Adrenal gland (tissue), 12 donors: ENCODE measurements around the gene VPS26B. TPM values are rescaled to one million over a fixed set of nuclear protein-coding genes. Genes with fewer than 3 reads are reported as not detected.

ENCODE experiments used
- DNase-seq, 7 donors: peaks; one replicate each; pipeline ENCODE4 v3.0.0-alpha.2; 2019 to 2020
- H3K27ac ChIP-seq, 5 donors: fragments of 200-600 bp; sonication (generic) in 4 of 5; 1 replicate in 3 of 5; 2 replicates in 2 of 5; pipeline versions ENCODE4 v1.5.1 to v1.8.0; 2016 to 2020; ENCODE audit warnings: mild to moderate bottlenecking in 1 of 5
- H3K27me3 ChIP-seq: fragments of 200-600 bp; 2 replicates; pipeline ENCODE4 v1.8.0; 2021
- H3K36me3 ChIP-seq, 2 donors: fragments of 200-600 bp; replicated peaks in 1 of 2; 1 replicate in 1 of 2; 2 replicates in 1 of 2; pipeline versions ENCODE4 v1.5.1 to v1.8.0; 2018 to 2022
- H3K4me1 ChIP-seq, 2 donors: fragments of 200-600 bp; replicated peaks in 1 of 2; 1 replicate in 1 of 2; 2 replicates in 1 of 2; pipeline versions ENCODE4 v1.5.1 to v1.8.0; 2018 to 2021
- H3K4me3 ChIP-seq, 4 donors: fragments of 200-600 bp; sonication (generic) in 3 of 4; one replicate each; pipeline ENCODE4 v1.5.1; 2016 to 2018
- H3K9me3 ChIP-seq, 3 donors: fragments of 200-600 bp; sonication (generic) in 1 of 3; replicated peaks in 1 of 3; 1 replicate in 2 of 3; 2 replicates in 1 of 3; pipeline versions ENCODE4 v1.5.1 to v1.8.0; 2016 to 2021
- POLR2A ChIP-seq, 2 donors: fragments of 450-650 bp; IDR thresholded peaks; one replicate each; pipeline ENCODE4 v1.6.1; 2017; ENCODE audit warnings: antibody characterized with exemption in 2 of 2, mild to moderate bottlenecking in 2 of 2, moderate library complexity in 1 of 2
- WGBS, 4 donors: extraction: QIAGEN DNeasy Blood & Tissue Kit in 2 of 4; methylation state at CpG; one replicate each; pipeline versions ENCODE4 v1.1.5 to v1.1.7; 2013 to 2017; 5-methylcytosine and 5-hydroxymethylcytosine counted together
- intact Hi-C, 2 donors: fragments of 100-400 bp; cut with DNase I; formaldehyde crosslinking; loops; one replicate each; pipeline versions ENCODE4 v1.14.1 to v1.15.0; 2022 to 2023
- polyA plus RNA-seq, 3 donors: library from polyadenylated mRNA; stranded (reverse); fragments of 200-250 nt in 2 of 3; fragments of 350-450 nt in 1 of 3; fragmentation: Illumina TruSeq in 1 of 3; extraction: RNeasy Lipid Tissue Mini Kit (QIAGEN cat#74804) in 1 of 3; gene quantifications; one replicate each; pipeline ENCODE4 v1.2.3, GENCODE V29; 2013 to 2014
- total RNA-seq, 9 donors: library from RNA; depleted of rRNA in 4 of 9; stranded (reverse); fragments of >200 nt in 4 of 9; fragments of 120-200 nt in 1 of 9; fragmentation: NEBNext Ultra II Directional in 1 of 9; extraction: Animal tissue kit (Norgen Biotek cat#: 25700) in 1 of 9; gene quantifications; one replicate each; pipeline versions ENCODE4 v1.1.0 to v1.2.4, GENCODE V29; 2013 to 2023
- TF ChIP-seq, protein P1 (sequence below), 6 experiments: fragments of 450-650 bp in 4 of 6; fragments of 200-600 bp in 2 of 6; sonication (generic) in 1 of 6; IDR thresholded peaks; 1 replicate in 5 of 6; 2 replicates in 1 of 6; pipeline versions ENCODE4 v1.5.1 to v1.8.0; 2016 to 2021; ENCODE audit warnings: antibody characterized with exemption in 6 of 6, mild to moderate bottlenecking in 2 of 6, moderate library complexity in 1 of 6
- donor health status: healthy with polysubstance abuse.
- donor health status: Bipolar disorder and iron deficiency.
- donor health status: DM: yes; HTN: yes; CAD: no.
- donor health status: DM: no; HTN: no; CAD: no.
- donor health status: DM: no; HTN: no; CAD: no.
- donor health status: DM: yes; HTN: yes; CAD: no.

Gene VPS26B
- total and polyA plus RNA-seq, 12 donors = 25.3 to 74.6 (median 42.1) TPM

DNA sequence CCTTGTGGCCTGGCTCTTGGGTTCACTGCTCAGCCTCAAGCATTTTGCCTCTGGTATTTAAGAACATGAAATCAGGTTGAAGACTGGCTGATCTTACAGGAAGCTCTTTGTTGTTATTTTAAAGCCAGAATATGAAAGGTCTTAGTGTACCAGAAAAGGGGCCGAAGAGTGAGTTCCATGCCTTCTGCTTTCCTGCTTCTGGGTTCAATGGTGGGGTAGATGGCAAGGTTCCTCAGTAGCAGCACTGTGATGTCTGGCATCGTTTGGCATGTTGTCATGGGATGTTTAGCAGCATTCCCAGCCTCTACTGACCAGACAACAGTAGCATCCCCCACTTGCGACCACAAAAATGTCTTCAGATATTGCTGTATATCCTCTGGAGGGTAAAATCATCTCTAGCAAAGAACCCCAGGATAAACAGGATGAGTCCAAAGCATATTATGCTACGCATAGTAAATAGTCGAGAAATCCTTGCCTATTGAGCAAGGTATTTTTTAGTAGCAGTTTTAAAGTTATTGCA lies 2.4 kb downstream of the VPS26B start:
- TF ChIP-seq, protein P1, sequence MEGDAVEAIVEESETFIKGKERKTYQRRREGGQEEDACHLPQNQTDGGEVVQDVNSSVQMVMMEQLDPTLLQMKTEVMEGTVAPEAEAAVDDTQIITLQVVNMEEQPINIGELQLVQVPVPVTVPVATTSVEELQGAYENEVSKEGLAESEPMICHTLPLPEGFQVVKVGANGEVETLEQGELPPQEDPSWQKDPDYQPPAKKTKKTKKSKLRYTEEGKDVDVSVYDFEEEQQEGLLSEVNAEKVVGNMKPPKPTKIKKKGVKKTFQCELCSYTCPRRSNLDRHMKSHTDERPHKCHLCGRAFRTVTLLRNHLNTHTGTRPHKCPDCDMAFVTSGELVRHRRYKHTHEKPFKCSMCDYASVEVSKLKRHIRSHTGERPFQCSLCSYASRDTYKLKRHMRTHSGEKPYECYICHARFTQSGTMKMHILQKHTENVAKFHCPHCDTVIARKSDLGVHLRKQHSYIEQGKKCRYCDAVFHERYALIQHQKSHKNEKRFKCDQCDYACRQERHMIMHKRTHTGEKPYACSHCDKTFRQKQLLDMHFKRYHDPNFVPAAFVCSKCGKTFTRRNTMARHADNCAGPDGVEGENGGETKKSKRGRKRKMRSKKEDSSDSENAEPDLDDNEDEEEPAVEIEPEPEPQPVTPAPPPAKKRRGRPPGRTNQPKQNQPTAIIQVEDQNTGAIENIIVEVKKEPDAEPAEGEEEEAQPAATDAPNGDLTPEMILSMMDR (IDR thresholded peaks at IDR 0.05) = no peak
- TF ChIP-seq POLR2A (IDR thresholded peaks at IDR 0.05) = no peak
- no peak for DNase-seq
- Histone ChIP-seq H3K27ac (no peak overlapping the region), H3K36me3 (no peaks in the 10 kb centered on the region), H3K4me1 (peaks cover 18 to 67% of the 10 kb centered on the region in 2 donors), H3K27me3 (no peaks in the 10 kb centered on the region), H3K4me3 (no peak overlapping the region), H3K9me3 (no peaks in the 10 kb centered on the region)
- intact Hi-C loops = no loop called here
- WGBS, 4 donors = 80 to 90% (median 87%) methylated on average over 5 of the region's 5 CpGs

DNA sequence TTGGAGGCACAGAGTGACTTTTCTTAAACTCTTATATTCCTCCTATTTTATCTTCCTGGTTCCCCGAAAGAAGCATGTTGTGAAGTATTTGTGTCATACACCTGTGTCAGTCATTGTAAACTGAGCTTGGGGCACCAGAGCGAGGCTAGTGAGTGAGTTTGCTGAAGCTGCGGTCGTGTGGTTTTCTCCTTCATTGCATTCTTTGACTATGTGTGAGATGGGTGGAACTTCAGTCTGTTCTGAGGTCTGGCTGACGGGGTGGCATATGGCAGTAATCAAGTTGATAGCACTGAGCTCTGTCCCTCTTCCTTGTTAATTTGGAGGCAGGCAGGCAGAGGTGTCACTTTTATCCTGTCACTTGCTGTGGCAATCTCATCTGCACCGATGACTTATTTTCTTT lies 4.2 kb downstream of the VPS26B start:
- H3K4me3 ChIP-seq = no peak overlapping the region
- no peaks in the 10 kb centered on the region for H3K27me3 ChIP-seq
- intact Hi-C loops = no loop called here
- H3K27ac ChIP-seq = no peak overlapping the region
- peaks cover 12 to 60% of the 10 kb centered on the region in 2 donors for H3K4me1 ChIP-seq
- 89 to 93% (median 91%) methylated on average over 6 of the region's 6 CpGs for WGBS, 4 donors
- no peaks in the 10 kb centered on the region for H3K36me3 ChIP-seq
- H3K9me3 ChIP-seq = no peaks in the 10 kb centered on the region
- TF ChIP-seq POLR2A (IDR thresholded peaks at IDR 0.05) = no peak
- TF ChIP-seq, protein P1 (IDR thresholded peaks at IDR 0.05) = no peak
- no peak for DNase-seq

DNA sequence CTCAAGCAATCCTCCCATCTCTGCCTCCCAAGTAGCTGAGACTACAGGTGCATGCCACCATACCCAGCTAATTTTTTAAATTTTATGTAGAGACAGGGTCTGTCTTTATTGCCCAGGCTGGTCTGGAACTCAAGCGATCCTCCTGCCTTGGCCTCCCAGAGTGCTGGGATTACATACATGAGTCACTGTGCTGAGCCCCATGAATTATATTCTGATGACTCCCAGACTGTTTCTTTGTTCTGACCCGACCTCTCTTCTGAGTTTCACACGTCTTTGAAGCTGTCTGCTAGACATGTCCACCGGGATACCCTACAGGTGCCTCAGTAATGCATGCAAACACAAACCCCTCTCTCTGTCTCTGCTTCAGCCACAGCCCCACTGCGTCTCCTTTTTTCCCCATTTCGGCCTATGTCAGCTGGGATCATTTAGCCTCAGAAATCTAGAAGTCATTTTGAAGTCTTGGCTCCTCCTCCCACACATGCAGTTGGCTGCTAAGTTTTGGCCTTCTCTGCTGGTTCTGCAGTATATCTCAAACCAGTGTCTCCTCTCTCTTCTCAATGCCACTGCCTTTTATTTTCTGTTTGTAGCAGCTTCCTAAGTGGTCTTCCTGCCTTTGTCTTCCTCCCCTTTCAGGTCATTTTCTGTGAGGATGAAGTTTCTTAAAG lies 4.8 kb downstream of the VPS26B start:
- H3K36me3 ChIP-seq = no peaks in the 10 kb centered on the region
- no peak overlapping the region for H3K4me3 ChIP-seq
- WGBS, 4 donors = 76 to 86% (median 79%) methylated on average over 6 of the region's 6 CpGs
- peaks cover 12 to 60% of the 10 kb centered on the region in 2 donors for H3K4me1 ChIP-seq
- intact Hi-C loops = no loop called here
- TF ChIP-seq, protein P1 (IDR thresholded peaks at IDR 0.05) = no peak
- no peak for TF ChIP-seq POLR2A (IDR thresholded peaks at IDR 0.05)
- H3K27ac ChIP-seq = no peak overlapping the region
- H3K27me3 ChIP-seq = no peaks in the 10 kb centered on the region
- H3K9me3 ChIP-seq = no peaks in the 10 kb centered on the region
- no peak for DNase-seq

DNA sequence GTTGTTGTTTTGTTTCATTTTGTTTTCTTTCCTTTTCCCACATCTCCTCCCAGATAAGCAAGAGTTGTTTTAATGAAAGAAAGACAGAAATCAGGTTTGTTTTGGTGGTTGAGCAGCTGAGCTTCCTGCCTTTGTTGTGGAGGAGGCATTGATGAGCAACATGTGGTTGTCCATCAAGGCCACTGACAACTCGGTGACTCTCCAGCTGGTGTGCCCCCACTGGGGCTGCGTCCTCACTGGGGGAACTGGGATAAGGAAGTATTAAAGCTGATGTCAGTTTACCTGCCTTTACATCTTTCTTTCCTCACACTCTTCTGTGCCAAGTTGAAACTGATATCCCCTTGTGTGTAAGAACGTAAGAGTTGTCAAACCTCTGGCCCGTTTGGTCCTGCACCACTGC lies 5.9 kb downstream of the VPS26B start:
- TF ChIP-seq POLR2A (IDR thresholded peaks at IDR 0.05) = no peak
- TF ChIP-seq, protein P1 (IDR thresholded peaks at IDR 0.05) = no peak
- no peak for DNase-seq
- peaks cover 0 to 6% of the 10 kb centered on the region in 2 donors for H3K36me3 ChIP-seq
- no peaks in the 10 kb centered on the region for H3K27me3 ChIP-seq
- peaks cover 13 to 60% of the 10 kb centered on the region in 2 donors for H3K4me1 ChIP-seq
- no peaks in the 10 kb centered on the region for H3K9me3 ChIP-seq
- no peak overlapping the region for H3K27ac ChIP-seq
- H3K4me3 ChIP-seq = no peak overlapping the region
- intact Hi-C loops = no loop called here
- 57 to 63% (median 60%) methylated on average over 4 of the region's 4 CpGs for WGBS, 4 donors
